ENCODE data around the gene TCP11L2. TPM values are rescaled to one million over a fixed set of nuclear protein-coding genes. Genes with fewer than 3 reads are reported as not detected.

TCP11L2 gene
- total and polyA plus RNA-seq, 2 of the 13 experiments (the other 11 are each of a cell fraction or from before 2014, with no cell fraction given): 4.6 to 24.1 TPM

GRCh38 chr12:106281056-106281782 lies 21.3 kb upstream of the TCP11L2 start (continued):
- no peak for TF ChIP-seq ERF (CRISPR knock-in tag; IDR thresholded peaks at IDR 0.05)
- no peak for TF ChIP-seq KDM3A (CRISPR knock-in tag; IDR thresholded peaks at IDR 0.05; ENCODE audit: low read depth)
- TF ChIP-seq NR3C1 (CRISPR knock-in tag; IDR thresholded peaks at IDR 0.05): no peak
- no peak for TF ChIP-seq ZNF792 (CRISPR knock-in tag; IDR thresholded peaks at IDR 0.05)
- TF ChIP-seq CSRNP2 (CRISPR knock-in tag; conservative IDR thresholded peaks at IDR 0.05; ENCODE audit: low read depth): no peak
- no peak for TF ChIP-seq PHF8 (CRISPR knock-in tag; IDR thresholded peaks at IDR 0.05)
- no peak for TF ChIP-seq KDM5A (IDR thresholded peaks at IDR 0.05; ENCODE audit: borderline replicate concordance, low read length)
- no peak for TF ChIP-seq ZNF318 (CRISPR knock-in tag; IDR thresholded peaks at IDR 0.05)
- TF ChIP-seq MXD1 (CRISPR knock-in tag; IDR thresholded peaks at IDR 0.05): no peak
- TF ChIP-seq SP140L (CRISPR knock-in tag; IDR thresholded peaks at IDR 0.05; ENCODE audit: borderline replicate concordance): no peak
- TF ChIP-seq ZBTB8A (CRISPR knock-in tag; IDR thresholded peaks at IDR 0.05; ENCODE audit: borderline replicate concordance, low read depth): no peak
- TF ChIP-seq LCORL (IDR thresholded peaks at IDR 0.05): no peak
- TF ChIP-seq LCORL (CRISPR knock-in tag; IDR thresholded peaks at IDR 0.05): no peak
- no peak for TF ChIP-seq ZNF724P (CRISPR knock-in tag; IDR thresholded peaks at IDR 0.05; ENCODE audit: borderline replicate concordance)
- no peak for TF ChIP-seq ZBTB7A (CRISPR knock-in tag; IDR thresholded peaks at IDR 0.05)
- TF ChIP-seq RXRB (CRISPR knock-in tag; IDR thresholded peaks at IDR 0.05; ENCODE audit: borderline replicate concordance): peak; percentile 57; the same call in 1 of the 2 replicates
- TF ChIP-seq BCL3 (CRISPR knock-in tag; IDR thresholded peaks at IDR 0.05): no peak
- TF ChIP-seq JUNB (CRISPR knock-in tag; IDR thresholded peaks at IDR 0.05; ENCODE audit: borderline replicate concordance): no peak
- no peak for TF ChIP-seq KLF11 (CRISPR knock-in tag; IDR thresholded peaks at IDR 0.05)
- peak; percentile 41; the same call in 1 of the 2 replicates for TF ChIP-seq FOXA1 (IDR thresholded peaks at IDR 0.05)
- peak; percentile 88 for TF ChIP-seq FOXA1 (CRISPR knock-in tag; IDR thresholded peaks at IDR 0.05)
